Osteoblast (primary cell): Measurements from ENCODE around the gene DOC2B. TPM values are rescaled to one million over a fixed set of nuclear protein-coding genes. Genes with fewer than 3 reads are reported as not detected.
"Not testable (repeated sequence)": the region's sequence is repeated elsewhere in the genome, so short reads cannot be mapped to it uniquely, and the experiment has no call there.

Experiments
- DNase-seq: peaks from one replicate; pipeline ENCODE4 v3.0.0; 2011; ENCODE audit warnings: low spot score, mixed read lengths; ENCODE audit not compliant: insufficient read length; ENCODE audit errors: missing footprints
- H2AFZ ChIP-seq: 2 replicates; pipeline ENCODE4 v1.6.0; 2011; ENCODE audit warnings: mild to moderate bottlenecking, low read length
- H3K27ac ChIP-seq: 2 replicates; pipeline ENCODE4 v1.5.1; 2011; ENCODE audit warnings: mild to moderate bottlenecking, low read depth, low read length, moderate library complexity
- H3K27me3 ChIP-seq: 2 replicates; pipeline ENCODE4 v1.6.0; 2012; ENCODE audit warnings: mild to moderate bottlenecking, control low read depth, inconsistent platforms, low read length, moderate library complexity; ENCODE audit not compliant: insufficient read depth
- H3K36me3 ChIP-seq: 2 replicates; pipeline ENCODE4 v1.5.1; 2011; ENCODE audit warnings: mild to moderate bottlenecking, low read length, control low read depth, moderate library complexity; ENCODE audit not compliant: insufficient read depth
- H3K4me1 ChIP-seq: 2 replicates; pipeline ENCODE4 v1.5.1; 2011; ENCODE audit warnings: mild to moderate bottlenecking, low read length, control low read depth, moderate library complexity; ENCODE audit not compliant: insufficient read depth
- H3K4me2 ChIP-seq: 2 replicates; pipeline ENCODE4 v1.6.0; 2011; ENCODE audit warnings: mild to moderate bottlenecking, low read length; ENCODE audit not compliant: insufficient read depth
- H3K4me3 ChIP-seq: fragments of 200-600 bp; sonication (generic); 3 replicates; pipeline ENCODE4 v1.5.1; 2012; ENCODE audit warnings: mild to moderate bottlenecking, low read length, inconsistent platforms; ENCODE audit not compliant: insufficient read depth
- H3K79me2 ChIP-seq: 2 replicates; pipeline ENCODE4 v1.6.0; 2012; ENCODE audit warnings: mild to moderate bottlenecking, low read length, control low read depth, inconsistent platforms; ENCODE audit not compliant: insufficient read depth
- H3K9me3 ChIP-seq: 2 replicates; pipeline ENCODE4 v1.5.1; 2011; ENCODE audit warnings: low read depth, low read length, control low read depth
- H4K20me1 ChIP-seq: 2 replicates; pipeline ENCODE4 v1.6.0; 2012; ENCODE audit warnings: mild to moderate bottlenecking, low read length, control low read depth; ENCODE audit not compliant: insufficient read depth
- CTCF ChIP-seq: IDR thresholded peaks from 2 replicates; pipeline ENCODE4 v1.5.1; 2011; ENCODE audit warnings: mild to moderate bottlenecking, low read depth, low read length, moderate library complexity; ENCODE audit errors: extremely low read depth
- total RNA-seq: library from RNA; depleted of rRNA; stranded (reverse); fragments of >200 nt; gene quantifications from 2 replicates; pipeline ENCODE4 v1.2.3, GENCODE V29; 2012

Gene DOC2B
- total RNA-seq, 1 donor, result not detected

- no peaks in the 10 kb centered on the region for H4K20me1 ChIP-seq
- no peak overlapping the region for H3K27ac ChIP-seq
- no peaks in the 10 kb centered on the region for H3K79me2 ChIP-seq
- no peaks in the 10 kb centered on the region for H3K9me3 ChIP-seq
- H3K36me3 ChIP-seq, result no peaks in the 10 kb centered on the region
- no peak overlapping the region for H3K4me3 ChIP-seq
- no peak overlapping the region for H2AFZ ChIP-seq
- peak; percentile 52 for DNase-seq
- no peaks in the 10 kb centered on the region for H3K4me1 ChIP-seq
- no peak overlapping the region for H3K4me2 ChIP-seq
- no peak for TF ChIP-seq CTCF
- H3K27me3 ChIP-seq, result no peaks in the 10 kb centered on the region
Observed at GRCh38 chr17:207775-208174, 26.3 kb upstream of the DOC2B start.

- no peak overlapping the region for H2AFZ ChIP-seq
Observed at GRCh38 chr17:206941-207560, 25.6 kb upstream of the DOC2B start.

GRCh38 chr17:206484-206883 lies 25.0 kb upstream of the DOC2B start:
- not testable (repeated sequence) for H3K27me3 ChIP-seq

More at GRCh38 chr17:206941-207560, 25.6 kb upstream of the DOC2B start:
- no peaks in the 10 kb centered on the region for H3K36me3 ChIP-seq
- no peak overlapping the region for H3K4me3 ChIP-seq
- no peak overlapping the region for H3K27ac ChIP-seq
- no peak overlapping the region for H3K4me2 ChIP-seq
- no peak for TF ChIP-seq CTCF
- DNase-seq, result peak; percentile 73
- no peaks in the 10 kb centered on the region for H4K20me1 ChIP-seq
- no peaks in the 10 kb centered on the region for H3K9me3 ChIP-seq
- H3K79me2 ChIP-seq, result no peaks in the 10 kb centered on the region
- H3K27me3 ChIP-seq, result no peaks in the 10 kb centered on the region
- H3K4me1 ChIP-seq, result no peaks in the 10 kb centered on the region

GRCh38 chr17:205817-206216 lies 24.4 kb upstream of the DOC2B start:
- H4K20me1 ChIP-seq, result no peaks in the 10 kb centered on the region
- no peak for TF ChIP-seq CTCF
- H2AFZ ChIP-seq, result no peak overlapping the region
- H3K27ac ChIP-seq, result no peak overlapping the region
- DNase-seq, result no peak
- no peak overlapping the region for H3K4me2 ChIP-seq
- no peaks in the 10 kb centered on the region for H3K4me1 ChIP-seq
- H3K79me2 ChIP-seq, result no peaks in the 10 kb centered on the region
- H3K27me3 ChIP-seq, result no peaks in the 10 kb centered on the region
- no peaks in the 10 kb centered on the region for H3K9me3 ChIP-seq
- H3K4me3 ChIP-seq, result no peak overlapping the region
- no peaks in the 10 kb centered on the region for H3K36me3 ChIP-seq

More at GRCh38 chr17:206484-206883, 25.0 kb upstream of the DOC2B start:
- H4K20me1 ChIP-seq, H2AFZ ChIP-seq, H3K4me1 ChIP-seq, H3K27ac ChIP-seq, H3K4me3 ChIP-seq, H3K9me3 ChIP-seq, H3K36me3 ChIP-seq, H3K4me2 ChIP-seq, DNase-seq, H3K79me2 ChIP-seq: not testable (repeated sequence)
